ENCODE results near the gene WDFY1.

DNA sequence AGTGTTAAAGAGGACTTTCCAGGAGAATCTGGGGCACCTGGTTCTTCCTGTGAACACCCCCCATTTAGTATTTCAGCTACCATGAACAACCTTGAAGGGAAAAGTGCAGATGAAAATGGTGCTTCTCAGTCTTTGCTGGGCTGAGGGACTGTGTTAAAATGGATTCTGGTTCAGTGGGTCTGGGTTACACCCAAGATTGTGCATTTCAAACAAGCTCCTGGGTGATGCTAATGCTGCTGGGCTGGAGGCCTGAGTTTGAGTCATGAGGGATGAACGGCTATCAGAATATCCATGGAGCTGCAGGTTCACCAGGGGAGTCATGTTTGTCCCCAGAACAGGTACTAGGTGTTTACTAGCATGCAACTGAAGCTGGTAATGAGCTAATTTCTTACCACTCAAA lies 36.1 kb upstream of the WDFY1 start:
- TF ChIP-seq REPIN1 (tag by site-specific recombination; IDR thresholded peaks at IDR 0.05; ENCODE audit: low read depth), result no peak
- TF ChIP-seq MEIS1 (CRISPR knock-in tag; IDR thresholded peaks at IDR 0.05; ENCODE audit: borderline replicate concordance), result no peak
- TF ChIP-seq, protein P1, sequence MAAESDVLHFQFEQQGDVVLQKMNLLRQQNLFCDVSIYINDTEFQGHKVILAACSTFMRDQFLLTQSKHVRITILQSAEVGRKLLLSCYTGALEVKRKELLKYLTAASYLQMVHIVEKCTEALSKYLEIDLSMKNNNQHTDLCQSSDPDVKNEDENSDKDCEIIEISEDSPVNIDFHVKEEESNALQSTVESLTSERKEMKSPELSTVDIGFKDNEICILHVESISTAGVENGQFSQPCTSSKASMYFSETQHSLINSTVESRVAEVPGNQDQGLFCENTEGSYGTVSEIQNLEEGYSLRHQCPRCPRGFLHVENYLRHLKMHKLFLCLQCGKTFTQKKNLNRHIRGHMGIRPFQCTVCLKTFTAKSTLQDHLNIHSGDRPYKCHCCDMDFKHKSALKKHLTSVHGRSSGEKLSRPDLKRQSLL (tag by site-specific recombination; IDR thresholded peaks at IDR 0.05), result no peak
- TF ChIP-seq ZNF548 (tag by site-specific recombination; IDR thresholded peaks at IDR 0.05), result no peak
- TF ChIP-seq, protein P2, sequence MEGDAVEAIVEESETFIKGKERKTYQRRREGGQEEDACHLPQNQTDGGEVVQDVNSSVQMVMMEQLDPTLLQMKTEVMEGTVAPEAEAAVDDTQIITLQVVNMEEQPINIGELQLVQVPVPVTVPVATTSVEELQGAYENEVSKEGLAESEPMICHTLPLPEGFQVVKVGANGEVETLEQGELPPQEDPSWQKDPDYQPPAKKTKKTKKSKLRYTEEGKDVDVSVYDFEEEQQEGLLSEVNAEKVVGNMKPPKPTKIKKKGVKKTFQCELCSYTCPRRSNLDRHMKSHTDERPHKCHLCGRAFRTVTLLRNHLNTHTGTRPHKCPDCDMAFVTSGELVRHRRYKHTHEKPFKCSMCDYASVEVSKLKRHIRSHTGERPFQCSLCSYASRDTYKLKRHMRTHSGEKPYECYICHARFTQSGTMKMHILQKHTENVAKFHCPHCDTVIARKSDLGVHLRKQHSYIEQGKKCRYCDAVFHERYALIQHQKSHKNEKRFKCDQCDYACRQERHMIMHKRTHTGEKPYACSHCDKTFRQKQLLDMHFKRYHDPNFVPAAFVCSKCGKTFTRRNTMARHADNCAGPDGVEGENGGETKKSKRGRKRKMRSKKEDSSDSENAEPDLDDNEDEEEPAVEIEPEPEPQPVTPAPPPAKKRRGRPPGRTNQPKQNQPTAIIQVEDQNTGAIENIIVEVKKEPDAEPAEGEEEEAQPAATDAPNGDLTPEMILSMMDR (tag by site-specific recombination; IDR thresholded peaks at IDR 0.05), result no peak
